Skin of body (tissue), 2 donors: ENCODE results near the gene MROH2A. TPM values are rescaled to one million over a fixed set of nuclear protein-coding genes. Genes with fewer than 3 reads are reported as not detected.

Experiments used
- DNase-seq: peaks from one replicate; lab custom pipeline; 2025; lab: John Stamatoyannopoulos, UW
- total RNA-seq: library from RNA; depleted of rRNA; stranded (reverse); fragments of >200 nt; gene quantifications from one replicate; pipeline ENCODE4 v1.2.3, GENCODE V29; 2014

The MROH2A gene
- total RNA-seq, 1 donor from 2014 or later = 0.49 TPM

- no peak for DNase-seq
These were observed 21.0 kb downstream of the MROH2A start for GRCh38 chr2:233799087-233799665.

- DNase-seq = no peak
These were observed 21.6 kb downstream of the MROH2A start for GRCh38 chr2:233799716-233800115.

GRCh38 chr2:233800208-233800607 is 22.1 kb downstream of the MROH2A start:
- DNase-seq = no peak

- DNase-seq = no peak
These were observed 23.4 kb downstream of the MROH2A start for GRCh38 chr2:233801357-233802131.

- DNase-seq = no peak
These were observed 24.1 kb downstream of the MROH2A start for GRCh38 chr2:233802132-233802815.

- DNase-seq = no peak
These were observed 25.3 kb downstream of the MROH2A start for GRCh38 chr2:233803292-233803911.

- no peak for DNase-seq
These were observed 25.9 kb downstream of the MROH2A start for GRCh38 chr2:233803994-233804393.

- DNase-seq = no peak
These were observed 29.2 kb downstream of the MROH2A start for GRCh38 chr2:233807215-233807865.

- DNase-seq = no peak
These were observed 30.1 kb downstream of the MROH2A start for GRCh38 chr2:233807966-233808935.

GRCh38 chr2:233810385-233810784 is 32.3 kb downstream of the MROH2A start:
- DNase-seq = no peak

- DNase-seq = no peak
These were observed 33.0 kb downstream of the MROH2A start for GRCh38 chr2:233811087-233811486.

- DNase-seq = no peak
These were observed 33.6 kb downstream of the MROH2A start for GRCh38 chr2:233811732-233812131.

- no peak for DNase-seq
These were observed 35.3 kb downstream of the MROH2A start for GRCh38 chr2:233813236-233814055.

- DNase-seq = no peak
These were observed 36.1 kb downstream of the MROH2A start for GRCh38 chr2:233814056-233814835.

- DNase-seq = no peak
These were observed 37.7 kb downstream of the MROH2A start for GRCh38 chr2:233815861-233816260.

- DNase-seq = no peak
These were observed 38.2 kb downstream of the MROH2A start for GRCh38 chr2:233816334-233816733.

- no peak for DNase-seq
These were observed 38.6 kb downstream of the MROH2A start for GRCh38 chr2:233816771-233817170.

GRCh38 chr2:233817361-233817911 is 39.3 kb downstream of the MROH2A start:
- DNase-seq = no peak
